HS-5 (cell line): ENCODE results near the gene CAMTA1.

Experiments
- DNase-seq: peaks from one replicate; pipeline ENCODE4 v3.0.0-alpha.2; 2012; ENCODE audit warnings: low read depth

The CAMTA1 gene

DNA sequence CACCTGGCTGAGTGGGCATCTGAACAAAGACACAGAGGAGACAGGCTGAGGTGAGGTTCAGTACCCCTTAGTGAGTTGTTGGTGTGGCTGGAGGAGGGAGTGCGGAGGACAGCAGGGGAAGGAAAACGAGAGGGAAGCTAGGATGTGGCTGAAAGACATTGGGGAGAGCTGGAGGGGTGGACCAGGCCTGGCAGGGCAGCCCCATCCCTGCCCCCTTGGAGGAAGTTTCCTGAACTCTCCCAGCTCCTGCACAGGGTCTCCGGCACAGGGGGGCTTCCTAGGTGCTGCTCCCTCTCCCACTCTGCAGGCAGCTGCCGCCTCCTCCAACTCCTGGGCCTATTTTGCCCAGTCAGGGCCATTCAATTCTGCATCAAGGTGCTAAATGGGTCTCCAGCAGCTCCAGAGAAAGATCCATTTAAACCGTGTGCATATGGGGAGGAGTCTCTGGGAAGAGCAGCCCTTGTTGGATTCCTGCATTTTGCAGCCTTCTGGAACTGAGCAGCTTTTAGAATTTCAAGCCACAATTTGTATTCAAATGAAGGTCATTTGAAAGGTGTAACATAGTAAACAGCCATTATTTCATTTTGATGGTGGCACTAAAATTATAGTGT, 193.9 kb downstream of the CAMTA1 start:
- DNase-seq, result no peak

DNA sequence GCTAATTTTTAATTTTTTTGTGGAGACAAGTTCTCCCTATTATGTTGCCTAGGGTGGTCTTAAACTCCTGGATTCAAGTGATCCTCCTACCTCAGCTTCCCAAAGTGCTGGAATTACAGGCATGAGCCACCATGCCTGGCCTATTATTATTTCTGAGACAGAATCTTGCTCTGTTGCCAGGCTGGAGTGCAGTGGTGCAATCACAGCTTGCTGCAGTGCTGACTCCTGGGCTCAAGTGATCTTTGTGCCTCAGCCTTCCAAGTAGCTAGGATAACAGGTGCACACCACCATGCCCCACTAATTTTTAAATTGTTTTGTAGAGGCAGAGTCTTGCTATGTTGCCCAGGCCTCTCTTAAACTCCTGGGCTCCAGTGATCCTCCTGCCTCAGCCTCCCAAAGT, 196.3 kb downstream of the CAMTA1 start:
- DNase-seq, result no peak

DNA sequence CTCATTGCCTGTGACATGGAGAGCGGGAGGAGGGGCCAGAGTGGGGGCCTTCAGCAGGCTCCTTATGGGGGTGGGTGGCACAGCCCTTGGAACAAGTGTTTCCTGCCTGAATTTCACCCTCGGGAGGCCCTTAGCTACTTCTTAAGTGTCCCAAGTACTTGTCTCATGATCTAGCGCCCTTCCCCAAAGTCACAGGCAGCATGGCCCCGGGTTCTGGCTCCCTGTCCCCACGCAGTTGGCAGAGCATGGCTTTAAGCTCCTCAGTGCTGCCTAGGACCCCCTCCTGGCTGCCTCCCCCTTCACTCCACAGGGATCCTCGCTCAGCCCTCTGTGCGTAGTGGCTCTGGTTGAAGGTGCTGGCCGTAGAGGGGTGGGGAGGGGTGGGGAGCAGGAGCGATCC, 197.2 kb downstream of the CAMTA1 start:
- DNase-seq, result no peak

DNA sequence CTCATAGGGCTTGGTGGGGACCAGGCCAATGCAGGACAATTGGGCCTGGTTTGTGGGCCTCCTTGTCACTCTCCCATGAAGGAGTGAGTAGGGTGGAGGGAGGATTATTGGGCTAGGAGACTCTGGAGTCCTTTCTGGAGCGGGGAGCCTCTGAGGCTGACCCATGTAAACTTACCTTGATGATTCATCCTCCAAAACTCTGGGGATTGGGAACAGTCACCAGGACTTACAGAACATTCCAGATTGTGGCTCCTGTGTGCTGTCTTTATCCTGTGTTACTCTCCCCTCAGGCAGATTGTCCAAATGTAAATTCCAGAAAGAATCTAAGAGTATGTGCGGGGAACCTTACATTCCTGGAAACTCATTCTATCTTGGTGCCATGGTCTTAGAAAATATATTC, 197.6 kb downstream of the CAMTA1 start:
- no peak for DNase-seq

DNA sequence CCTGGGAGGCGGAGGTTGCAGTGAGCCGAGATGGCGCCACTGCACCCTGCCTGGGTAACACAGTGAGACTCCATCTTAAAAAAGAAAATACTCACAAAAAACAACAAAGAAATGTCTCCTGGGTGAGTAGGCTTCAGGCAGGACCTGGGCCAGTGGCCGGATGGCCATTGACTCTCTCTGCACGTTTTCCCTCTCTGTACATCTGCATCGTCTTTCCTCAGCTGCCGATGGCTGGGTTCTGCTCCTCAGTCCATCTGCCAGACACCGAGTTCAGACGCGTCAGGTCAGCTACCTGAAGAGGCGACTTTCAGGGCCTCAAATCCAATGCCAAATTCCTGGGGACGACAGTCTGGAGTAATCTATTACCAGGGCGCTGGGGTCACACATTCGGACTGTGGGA, 199.3 kb downstream of the CAMTA1 start:
- DNase-seq, result no peak

GRCh38 chr1:6984986-6985385, 199.7 kb downstream of the CAMTA1 start:
- DNase-seq, result no peak

- DNase-seq, result no peak
Observed at GRCh38 chr1:6985549-6986276, 200.5 kb downstream of the CAMTA1 start.

DNA sequence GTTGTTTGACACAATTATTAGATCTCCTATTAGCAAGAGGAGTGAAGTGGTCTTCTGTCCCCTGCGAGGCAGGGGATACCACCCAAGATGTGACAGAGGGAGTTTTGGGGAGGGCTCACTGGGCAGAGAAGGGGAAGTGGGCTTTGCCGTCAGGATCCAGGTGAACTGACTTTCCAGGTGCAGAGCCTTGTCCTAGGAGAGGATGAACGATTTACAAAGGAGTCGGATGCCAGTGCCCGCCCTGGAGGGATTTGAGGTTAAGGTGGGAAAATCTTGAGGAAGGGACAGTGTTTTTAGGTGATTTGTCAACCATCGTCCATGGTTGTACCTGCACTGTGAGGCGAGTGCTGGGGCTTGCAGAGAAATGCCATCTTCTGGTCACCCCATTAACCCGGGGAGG, 201.0 kb downstream of the CAMTA1 start:
- DNase-seq, result no peak

DNA sequence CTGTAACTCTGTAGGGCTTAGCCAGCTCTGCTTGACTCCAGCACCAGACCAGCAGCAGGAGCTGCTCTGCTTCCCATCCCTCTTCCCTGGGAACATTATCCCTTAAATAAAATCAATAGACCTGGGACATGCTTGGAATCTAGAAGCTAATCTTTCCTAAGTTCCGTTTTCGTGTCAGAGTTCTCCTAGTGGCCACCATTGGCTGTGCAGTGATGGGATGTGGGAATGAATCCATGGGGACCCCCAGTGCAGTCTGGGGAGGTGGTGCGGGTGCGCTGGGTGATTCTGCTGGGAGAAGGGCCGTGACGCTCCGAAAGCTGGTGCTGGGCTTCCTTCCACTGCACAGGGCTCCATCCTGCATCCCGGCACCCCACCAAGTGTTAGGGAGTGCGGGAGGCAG, 202.7 kb downstream of the CAMTA1 start:
- DNase-seq, result no peak

GRCh38 chr1:6988796-6989195, 203.5 kb downstream of the CAMTA1 start:
- DNase-seq, result no peak

DNA sequence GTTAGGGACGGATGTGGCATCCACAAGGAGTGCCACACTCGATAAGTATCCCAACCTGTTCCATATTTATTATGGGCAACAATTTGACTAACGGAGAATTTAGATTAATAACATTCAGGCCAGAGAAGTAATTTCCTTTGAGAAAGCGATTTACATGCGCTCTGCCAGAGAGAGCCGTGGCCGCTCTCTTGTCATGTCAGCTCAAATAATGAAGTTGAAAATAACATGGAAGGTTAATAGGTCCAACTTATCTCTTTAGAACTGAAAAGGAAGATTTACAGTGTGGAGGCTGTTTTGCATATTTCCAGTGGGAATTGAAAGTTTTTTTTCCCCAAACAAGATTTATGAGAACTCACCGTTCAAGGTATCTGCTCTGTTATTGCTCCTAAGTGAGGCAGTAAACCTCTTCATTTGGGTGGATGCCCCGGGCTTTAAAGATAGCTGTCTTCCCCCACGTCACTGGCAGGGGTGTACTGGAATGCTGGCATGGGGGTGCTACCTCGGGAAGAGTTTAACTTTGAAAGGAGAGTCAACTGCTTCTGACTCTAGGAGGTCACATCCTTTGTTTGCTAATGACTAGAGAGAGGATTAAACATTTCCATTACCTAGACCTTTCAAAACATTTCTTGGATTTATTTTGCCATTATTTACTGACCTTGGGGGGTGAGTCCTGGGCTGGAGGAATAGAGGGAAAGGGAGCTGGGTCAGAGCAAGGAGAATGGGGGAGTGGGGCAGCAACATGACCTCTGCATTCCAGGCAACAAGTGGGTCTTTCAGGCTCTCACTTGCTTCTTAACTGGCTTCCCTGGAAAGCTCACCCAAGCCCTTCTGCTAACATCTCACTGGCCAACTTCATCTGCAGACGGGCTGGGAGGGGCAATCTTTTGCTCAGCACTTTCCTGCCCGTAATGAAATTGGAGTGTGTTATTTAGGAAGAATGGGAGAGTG, 204.2 kb downstream of the CAMTA1 start:
- no peak for DNase-seq

GRCh38 chr1:6991266-6991665, 206.0 kb downstream of the CAMTA1 start:
- DNase-seq, result peak; percentile 63

DNA sequence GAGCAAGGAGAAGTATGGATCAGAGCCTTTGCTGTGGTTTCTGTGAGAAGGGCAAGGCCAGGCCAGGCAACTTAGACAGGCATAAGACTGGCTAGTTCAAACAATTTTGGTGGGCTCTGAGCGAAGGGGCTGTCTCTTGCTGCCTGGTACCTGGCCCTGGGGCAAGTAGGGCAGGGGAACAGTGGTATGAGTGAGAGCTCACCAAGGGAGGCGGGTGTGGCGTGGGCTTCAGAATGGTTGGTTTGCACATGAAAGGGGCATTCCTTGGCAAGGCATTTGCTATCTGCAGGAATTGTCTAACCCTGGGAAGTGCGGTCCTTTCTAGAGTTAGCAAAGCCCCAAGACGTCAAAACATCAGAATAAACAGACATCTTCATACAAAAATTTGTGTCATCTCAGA, 210.5 kb downstream of the CAMTA1 start:
- no peak for DNase-seq

- no peak for DNase-seq
Observed at GRCh38 chr1:6996371-6996770, 211.1 kb downstream of the CAMTA1 start.

DNA sequence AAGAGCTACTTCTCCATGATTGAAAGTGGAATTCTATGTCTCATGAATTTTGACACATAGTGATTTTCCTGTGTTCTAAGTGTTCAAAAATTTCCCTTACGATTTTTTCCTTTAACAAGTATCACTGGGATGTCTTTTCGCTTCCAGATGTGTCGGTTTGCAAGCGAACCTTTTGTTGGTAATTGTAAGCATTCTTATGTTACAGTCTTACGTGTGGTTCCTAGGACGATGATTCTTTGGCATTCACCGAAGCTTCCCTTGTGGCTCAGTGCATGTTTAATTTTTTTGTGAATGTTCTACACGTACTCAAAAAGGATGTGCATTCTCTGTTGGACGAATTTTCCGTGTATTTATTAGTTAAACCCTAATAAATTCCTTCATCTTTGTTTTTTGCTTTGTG, 211.6 kb downstream of the CAMTA1 start:
- DNase-seq, result no peak

- no peak for DNase-seq
Observed at GRCh38 chr1:6998267-6998666, 213.0 kb downstream of the CAMTA1 start.

DNA sequence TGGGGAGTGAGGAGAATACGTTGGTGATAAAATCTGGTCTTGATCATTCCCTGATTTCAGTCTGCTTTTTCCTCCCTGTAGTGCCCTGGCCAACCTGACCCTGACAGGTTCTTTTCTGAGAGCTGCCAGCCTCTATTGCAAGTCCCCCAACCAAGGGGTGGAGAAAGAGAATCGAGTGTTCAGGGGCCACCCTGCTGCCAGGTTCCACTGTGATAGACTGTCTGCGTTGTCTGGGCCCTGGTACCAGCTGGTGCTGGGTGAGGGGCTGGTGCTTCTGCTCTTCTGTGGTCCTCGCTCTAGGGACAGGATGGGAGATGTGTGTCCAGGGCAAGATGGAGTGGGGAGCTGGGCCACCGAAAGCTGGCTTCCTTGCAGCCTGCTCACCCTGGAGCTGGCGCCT, 214.6 kb downstream of the CAMTA1 start:
- no peak for DNase-seq

DNA sequence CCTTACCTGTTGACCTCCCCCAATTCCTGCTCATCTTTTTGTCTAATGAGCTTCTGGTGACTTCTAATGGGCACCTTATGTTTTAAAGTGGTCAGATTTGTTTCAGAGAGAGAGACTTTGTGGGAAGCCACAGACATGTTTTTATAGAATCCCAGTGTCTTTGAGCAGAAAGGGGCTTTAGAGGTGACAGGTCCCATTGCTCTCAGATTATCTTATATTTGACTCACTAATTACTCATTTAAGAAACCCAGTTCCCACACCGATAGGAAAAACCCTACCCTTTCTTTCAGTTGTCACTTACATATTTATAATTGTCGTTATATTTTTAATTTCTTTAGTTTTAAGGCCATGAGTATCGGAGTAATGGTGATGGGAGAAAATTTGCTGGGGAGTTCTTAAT, 215.5 kb downstream of the CAMTA1 start:
- DNase-seq, result no peak

DNA sequence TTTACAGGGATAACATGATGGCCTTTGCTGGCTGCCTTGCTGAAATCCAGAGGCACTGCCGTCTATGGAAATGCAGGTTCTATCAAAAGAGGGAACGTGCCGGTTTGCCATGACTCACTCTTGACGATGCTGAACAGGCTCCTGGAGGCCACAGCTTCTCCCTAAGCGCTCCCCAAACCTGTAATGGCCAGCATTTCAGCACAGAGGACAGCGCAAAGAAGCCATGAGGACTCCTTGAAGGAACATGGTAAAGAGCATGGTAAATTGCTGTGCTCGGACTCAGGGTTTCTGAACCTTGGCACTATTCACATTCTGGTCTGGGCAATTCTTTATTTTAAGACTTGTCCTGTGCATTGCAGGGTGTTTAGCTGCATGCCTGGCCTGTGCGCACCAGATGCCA, 217.5 kb downstream of the CAMTA1 start:
- DNase-seq, result no peak

GRCh38 chr1:7003676-7004075, 218.4 kb downstream of the CAMTA1 start:
- DNase-seq, result no peak

DNA sequence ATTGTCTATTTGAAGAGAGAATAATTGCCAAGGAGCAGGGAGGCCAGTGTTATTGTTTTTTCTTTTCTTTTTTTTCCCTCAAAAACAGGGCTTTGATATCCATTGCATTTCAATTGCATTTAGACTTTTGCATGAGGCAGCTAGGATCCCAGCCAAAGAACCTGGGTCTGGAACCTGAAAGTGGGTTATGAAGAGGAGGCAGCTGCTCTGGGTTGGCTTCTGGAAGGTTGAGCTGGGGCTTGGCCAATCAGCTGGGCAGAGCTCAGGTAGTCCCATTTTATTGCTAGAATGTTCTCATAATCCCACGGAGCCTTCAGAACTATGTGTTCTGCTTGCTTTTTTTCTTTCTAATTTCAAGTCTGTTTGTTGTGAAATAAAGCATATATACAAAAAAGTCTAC, 218.9 kb downstream of the CAMTA1 start:
- DNase-seq, result no peak

DNA sequence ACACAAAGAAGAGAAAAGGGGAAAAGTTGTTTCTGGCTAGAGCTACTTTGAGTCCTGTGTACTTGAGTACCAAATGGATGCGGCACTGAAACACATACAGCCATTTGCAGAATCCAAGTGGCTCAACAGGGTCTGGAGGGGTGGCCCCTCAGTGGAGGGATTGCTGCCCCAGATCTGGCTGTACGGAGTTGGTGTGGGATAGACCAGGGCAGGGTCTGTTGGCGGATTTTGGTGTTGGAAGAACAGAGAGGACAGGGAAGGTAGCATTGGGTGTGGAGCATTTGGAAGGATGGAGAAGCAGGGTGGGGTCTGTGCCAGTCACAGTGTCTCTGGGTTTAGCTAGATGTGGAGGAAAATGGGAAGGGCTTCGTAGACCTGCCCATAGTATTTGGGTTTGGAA, 220.5 kb downstream of the CAMTA1 start:
- DNase-seq, result no peak
